ENCODE data around the gene ODAM.
"Not testable (repeated sequence)": the region's sequence is repeated elsewhere in the genome, so short reads cannot be mapped to it uniquely, and the experiment has no call there.

The ODAM gene

GRCh38 chr4:70221818-70222217, 26.3 kb downstream of the ODAM start:
- DNase-seq (ENCODE audit: low spot score) = not testable (repeated sequence)

GRCh38 chr4:70225824-70226223, 30.3 kb downstream of the ODAM start, which contains the start of gene FDCSP:
Gene FDCSP, plus strand, starts transcription at chr4:70226124. Its CDS starts 5,071 bp downstream, at chr4:70231195.
- no peak for DNase-seq (ENCODE audit: low spot score)

GRCh38 chr4:70236125-70236524, 40.6 kb downstream of the ODAM start:
- DNase-seq (ENCODE audit: low spot score) = no peak

- DNase-seq (ENCODE audit: low spot score) = no peak
Observed at GRCh38 chr4:70239131-70239883, 43.8 kb downstream of the ODAM start.

- DNase-seq (ENCODE audit: low spot score) = no peak
Observed at GRCh38 chr4:70239884-70240591, 44.5 kb downstream of the ODAM start.

- DNase-seq (ENCODE audit: low spot score) = not testable (repeated sequence)
Observed at GRCh38 chr4:70242297-70242696, 46.8 kb downstream of the ODAM start, which contains the start of gene CSN3. Gene CSN3, plus strand, starts transcription at chr4:70242597. Its CDS starts 2,223 bp downstream, at chr4:70244820.

GRCh38 chr4:70243091-70243490, 47.6 kb downstream of the ODAM start:
- DNase-seq (ENCODE audit: low spot score) = no peak

- DNase-seq (ENCODE audit: low spot score) = no peak
Observed at GRCh38 chr4:70251250-70251944, 55.9 kb downstream of the ODAM start.

GRCh38 chr4:70251945-70252277, 56.4 kb downstream of the ODAM start:
- DNase-seq (ENCODE audit: low spot score) = no peak
